HG02852 (cell line): Measurements from ENCODE around the gene ANO10.

Experiments used
- ATAC-seq: cut with Tn5 transposase; IDR thresholded peaks from one replicate; pipeline ENCODE4 v1.9.1; 2021; ENCODE audit warnings: mild to moderate bottlenecking, moderate library complexity; ENCODE audit not compliant: unreplicated experiment

The ANO10 gene

DNA sequence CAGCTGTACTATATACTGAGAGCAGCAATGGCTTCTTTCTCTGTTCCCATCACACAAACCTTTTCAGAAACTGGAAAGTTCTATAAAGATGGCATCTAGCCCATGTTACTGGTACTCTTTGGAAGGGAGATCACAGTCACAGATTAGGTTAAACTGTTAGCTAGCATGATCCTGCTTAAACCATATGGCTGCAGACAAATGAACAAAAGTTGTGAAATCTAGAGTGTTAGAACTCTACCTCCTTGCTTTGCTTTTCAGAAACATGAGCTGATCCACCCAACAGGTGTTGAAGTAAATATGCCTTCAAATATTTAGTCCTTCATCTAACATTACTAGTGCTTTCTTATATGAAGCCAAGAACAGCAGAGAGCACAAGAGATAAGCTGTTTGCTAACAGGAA, 232.9 kb downstream of the ANO10 start:
- no peak for ATAC-seq

DNA sequence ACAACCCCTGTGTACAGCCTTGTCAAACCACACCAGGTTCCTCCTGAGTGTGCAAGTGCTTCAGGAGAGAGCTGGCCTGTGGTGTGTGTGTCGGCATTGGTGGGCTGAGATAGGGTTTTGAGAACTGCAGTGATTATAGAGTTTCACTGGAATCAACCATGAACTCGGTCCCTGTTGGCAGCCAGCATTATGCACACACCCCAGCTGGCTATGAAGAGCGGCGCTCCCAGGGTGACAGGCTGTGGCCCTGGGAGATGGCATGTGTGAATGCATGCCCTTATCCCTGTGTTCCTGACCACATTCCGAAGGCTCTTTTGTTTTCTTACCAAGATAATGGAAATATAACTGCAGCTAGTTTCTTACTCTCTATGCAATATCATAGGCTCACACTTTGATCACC, 233.6 kb downstream of the ANO10 start:
- no peak for ATAC-seq

DNA sequence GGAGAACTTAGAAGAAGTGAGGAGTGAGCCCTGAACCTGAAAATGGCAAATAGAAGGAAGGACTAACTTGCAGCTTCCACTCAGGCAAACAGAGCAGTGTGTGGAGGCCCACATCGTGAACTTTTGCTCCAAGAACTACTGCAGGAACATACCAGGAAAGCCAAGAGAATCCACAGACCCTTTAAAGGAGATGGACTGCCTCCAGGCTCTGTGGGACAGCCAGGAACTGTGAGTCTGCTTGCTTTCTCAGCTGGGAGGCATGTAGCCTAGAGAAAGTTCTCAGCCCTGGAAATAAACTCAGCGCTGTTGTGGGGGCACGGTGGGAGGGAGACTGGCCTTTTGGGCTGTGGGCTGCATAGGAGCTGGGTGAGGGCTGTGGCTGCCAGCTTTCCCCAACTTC, 242.5 kb downstream of the ANO10 start:
- ATAC-seq = no peak

DNA sequence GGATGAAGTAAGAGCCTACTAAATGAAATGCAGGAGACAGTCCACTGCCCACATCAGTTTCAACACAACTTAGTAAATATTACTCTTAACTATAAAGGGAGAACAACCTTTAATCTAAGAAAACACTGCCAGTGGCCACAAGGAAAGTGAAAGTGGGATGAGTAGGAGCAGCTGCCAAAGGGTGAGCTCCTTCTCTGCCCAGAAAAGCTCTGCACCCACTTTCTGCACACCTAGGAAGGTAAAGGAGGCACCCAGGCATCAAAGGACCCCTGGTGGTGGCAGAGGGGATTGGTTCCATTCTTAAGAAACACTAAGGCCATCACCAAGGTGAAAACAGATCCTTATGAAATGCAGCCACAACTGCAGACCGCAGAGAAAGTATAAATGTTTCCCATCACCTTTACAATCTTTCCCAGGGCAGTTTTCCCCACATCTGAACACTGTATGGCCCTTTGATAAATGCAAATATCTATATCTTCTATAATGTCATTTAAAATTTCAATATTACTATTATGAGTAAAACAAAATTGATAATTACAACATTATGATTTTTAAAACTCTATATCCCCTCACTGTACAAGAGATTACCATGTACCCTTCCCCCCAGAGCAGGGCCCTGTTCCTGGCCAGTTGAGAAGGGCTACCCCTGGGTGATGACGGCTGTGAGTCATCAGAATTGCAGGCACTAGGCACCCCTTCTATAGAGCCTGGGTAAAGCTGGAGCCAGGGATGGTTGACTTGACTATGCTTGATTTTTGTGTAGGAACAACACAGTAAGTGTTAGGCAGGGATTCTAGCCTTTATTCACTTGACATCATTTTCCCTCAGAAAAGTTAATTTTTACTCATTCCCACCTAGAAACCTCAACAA, 243.5 kb downstream of the ANO10 start:
- no peak for ATAC-seq

DNA sequence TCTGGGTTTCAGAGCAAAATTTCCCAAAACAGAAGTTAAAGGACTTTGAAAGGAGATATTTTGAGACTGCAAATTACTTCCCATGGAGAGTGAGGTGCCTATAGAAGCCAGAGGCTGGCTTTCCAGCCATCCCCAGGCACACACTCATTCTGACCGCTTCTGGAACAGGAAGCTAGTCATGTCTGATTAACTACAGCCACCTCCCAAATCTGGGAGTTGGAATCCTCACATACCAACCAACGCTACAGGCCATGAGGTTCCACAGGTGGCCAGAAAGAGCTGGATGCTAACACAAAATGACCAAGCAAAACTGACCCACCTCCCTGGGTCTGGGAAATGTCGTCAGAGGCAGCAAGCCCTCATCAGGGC, 248.3 kb downstream of the ANO10 start:
- ATAC-seq = no peak

DNA sequence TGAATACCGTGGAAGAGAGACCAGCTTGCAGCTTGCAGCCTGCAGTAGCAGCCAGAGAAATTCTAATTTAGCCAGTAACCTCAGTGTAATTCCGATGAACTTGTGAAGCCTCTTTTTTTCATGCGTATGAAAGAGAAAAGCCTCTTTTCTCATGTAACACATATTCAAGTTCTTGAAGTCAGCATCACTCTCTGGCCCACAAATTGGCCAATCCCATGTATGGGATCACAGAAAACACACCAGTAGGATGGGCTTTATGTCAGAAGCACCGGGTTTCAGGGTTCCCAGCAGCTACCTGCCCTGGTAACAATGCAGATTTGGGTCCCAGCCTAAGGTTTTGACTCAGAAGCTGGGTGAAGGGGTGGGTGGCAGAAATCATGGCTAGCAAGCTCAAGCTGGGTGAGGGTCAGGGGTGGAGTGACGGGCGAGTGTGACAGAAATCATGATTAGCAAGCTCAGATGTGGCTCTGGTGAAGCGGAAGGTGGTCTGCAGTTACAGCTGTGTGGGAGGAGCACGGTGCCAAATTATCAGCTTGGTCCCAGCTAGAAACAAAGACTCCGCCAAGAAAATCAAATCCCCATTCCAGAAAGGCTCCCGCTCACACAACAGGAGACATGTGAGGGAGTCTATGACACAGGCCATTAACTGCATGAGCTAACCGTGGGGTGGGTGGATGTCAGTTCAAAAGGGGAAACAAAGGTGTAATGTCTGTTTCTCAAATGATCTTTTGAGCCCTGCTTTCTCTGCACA, 248.8 kb downstream of the ANO10 start:
- ATAC-seq = no peak

DNA sequence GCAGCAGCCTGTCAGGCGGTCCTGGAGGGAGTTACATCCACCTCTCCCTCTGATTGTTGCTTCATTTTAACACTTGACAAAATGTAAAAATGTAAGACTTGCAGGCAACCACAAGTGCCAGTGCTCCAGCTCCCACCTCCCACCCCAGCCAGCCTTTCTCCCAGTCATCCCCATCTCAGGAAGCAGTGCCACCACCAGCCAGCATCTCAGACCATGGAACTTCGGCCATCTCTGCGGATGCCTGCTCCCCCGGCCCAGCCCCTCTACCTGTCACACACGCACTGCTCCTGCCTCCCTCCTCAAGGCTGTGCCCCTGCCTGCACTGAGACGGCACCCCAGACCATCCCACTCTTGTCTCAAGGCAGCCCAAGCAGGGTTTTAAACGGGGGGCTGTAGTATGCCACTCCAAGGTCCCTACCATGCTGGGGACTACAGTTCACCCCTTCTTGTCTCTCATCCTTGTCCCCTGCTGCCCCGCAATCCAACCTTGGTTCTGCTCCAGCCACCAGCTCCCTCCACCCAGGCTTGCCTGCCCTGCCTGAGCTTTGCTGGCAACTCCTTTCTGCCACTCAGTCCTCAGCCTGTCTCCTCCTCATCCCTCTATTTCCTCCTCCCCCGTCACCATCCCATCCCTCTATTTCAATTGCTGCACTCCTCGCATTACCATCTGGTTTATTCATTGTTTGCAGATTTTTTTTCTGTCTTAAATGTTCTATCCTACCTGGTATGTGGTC, 249.6 kb downstream of the ANO10 start:
- ATAC-seq = no peak

DNA sequence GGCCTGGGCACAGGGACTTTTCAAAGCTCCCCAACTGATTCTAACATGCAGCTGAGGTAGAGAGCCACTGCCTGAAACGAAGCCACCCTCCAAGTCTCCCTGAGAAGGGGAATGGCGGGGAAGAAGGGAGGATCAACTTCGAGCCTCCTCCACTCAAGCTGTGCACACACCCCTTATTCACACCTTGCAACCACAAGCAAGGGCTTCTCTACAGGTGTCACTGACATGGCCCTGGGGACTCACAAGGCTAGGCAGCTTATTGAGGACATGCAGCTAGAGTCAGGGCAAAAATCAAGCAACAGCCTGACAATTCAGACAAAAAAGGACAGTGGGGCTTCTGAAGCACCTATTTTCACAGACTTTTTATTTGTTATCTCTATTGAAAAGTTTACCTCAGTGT, 250.3 kb downstream of the ANO10 start:
- no peak for ATAC-seq

DNA sequence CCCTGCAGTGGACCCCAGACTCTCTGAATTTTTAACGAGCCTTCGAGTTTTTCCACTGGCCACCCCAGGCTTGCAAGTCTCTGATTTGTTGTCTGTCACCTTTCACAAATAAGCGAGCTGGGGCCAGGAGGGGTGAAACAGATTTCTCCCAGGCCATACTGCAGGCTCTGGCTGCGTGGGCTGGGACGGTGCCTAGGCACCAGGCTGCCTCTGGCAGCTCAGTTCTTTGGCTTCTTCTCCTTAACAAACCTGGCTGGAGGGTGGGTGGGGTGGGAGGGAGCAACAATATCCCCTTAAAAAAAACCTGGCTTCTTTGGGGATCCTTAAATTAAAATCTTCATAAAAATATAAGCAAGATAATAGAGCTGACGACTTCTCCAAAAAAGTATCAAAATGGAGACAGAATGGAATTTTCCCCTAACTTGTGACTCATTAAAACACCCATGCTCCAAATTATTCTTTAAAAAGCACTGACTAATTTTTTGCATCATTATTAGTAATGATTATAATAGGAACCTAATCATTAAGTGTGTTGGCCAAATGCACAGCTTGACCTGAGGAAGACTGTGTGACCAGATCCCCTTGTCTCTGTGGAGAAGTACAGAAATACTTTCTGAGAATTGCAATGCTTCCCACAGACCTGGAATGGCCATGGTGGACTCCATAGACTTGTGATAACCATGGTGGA, 251.4 kb downstream of the ANO10 start:
- no peak for ATAC-seq

DNA sequence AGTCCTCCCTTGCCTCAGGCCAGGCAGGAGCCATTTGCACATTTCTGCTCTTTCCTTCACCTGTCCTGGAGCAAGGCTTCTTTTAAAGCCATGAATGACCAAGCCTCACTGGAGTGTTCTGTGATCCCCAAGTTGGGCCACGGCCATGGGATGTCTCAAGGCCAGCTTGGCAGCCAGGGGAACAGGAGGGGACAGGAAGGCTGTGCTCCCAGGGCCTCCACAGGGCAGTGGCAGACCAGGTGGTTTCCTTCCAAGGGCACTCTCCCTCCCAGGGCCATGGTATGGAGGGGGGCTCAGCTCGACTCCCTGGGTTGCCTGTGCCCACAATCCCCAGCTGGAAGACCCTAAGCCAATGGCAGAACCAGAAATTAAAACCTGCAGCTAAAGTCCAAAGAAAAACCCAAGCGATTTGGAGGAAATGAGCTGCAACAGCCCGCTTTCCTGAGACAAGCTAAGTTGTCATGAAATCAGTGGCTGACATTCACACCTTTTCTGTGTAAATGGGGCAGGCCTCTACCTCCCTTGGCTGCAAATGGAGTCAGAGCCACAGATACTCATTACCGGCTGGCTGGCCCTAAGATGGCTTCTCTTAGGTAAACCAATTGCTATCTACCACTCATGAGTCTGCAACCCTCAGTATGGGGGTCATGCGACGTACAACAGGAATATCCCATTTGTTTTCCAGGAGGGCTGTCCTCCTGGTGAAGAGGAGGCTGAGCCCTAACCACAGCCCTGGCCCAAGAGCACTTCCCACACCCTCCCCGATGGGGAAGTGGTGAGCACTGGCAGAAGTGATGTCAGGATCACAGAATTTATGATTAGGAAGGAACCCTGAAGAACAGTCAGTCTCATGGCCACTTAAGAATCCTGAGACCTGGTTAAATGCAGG, 252.2 kb downstream of the ANO10 start:
- ATAC-seq = no peak

DNA sequence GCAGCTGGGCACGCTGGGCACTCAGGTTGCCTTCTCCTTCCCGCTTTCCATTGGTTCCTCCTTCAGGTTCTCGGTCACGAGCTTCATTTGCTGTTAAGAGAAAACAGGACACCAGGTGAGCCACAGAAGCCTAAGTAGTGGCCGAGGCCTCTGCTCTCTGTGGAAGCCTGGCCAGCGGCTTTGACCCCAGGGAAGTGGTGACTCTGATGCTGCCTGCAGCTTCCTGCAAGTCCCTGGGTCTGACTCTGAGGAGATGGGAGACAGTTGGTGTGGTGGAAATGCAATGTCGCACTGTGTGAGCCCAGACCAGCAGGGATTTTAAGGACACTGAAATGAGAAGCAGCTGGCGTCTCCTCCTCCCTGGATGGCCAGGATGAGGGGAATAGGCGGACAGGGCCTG, 254.9 kb downstream of the ANO10 start:
- ATAC-seq = no peak

DNA sequence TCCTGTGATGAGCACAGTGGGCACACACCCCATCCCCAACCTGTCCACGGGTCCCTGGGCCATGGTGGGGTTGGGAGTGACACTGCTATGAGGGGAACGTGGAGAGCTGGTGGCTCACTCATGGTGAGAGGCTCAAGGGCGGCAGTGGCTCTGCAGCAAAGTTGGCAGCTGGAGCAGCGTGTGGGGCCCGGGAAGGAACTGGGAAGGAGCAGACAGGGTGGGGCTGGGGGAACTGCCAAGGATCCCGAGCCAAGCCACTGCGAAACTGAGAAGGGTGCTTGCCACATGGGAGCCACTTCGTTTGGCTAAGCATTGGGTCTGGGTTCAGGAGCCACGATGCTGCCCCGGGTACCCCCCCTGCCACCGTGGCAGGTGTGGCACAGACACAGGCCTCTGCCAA, 255.3 kb downstream of the ANO10 start:
- no peak for ATAC-seq

DNA sequence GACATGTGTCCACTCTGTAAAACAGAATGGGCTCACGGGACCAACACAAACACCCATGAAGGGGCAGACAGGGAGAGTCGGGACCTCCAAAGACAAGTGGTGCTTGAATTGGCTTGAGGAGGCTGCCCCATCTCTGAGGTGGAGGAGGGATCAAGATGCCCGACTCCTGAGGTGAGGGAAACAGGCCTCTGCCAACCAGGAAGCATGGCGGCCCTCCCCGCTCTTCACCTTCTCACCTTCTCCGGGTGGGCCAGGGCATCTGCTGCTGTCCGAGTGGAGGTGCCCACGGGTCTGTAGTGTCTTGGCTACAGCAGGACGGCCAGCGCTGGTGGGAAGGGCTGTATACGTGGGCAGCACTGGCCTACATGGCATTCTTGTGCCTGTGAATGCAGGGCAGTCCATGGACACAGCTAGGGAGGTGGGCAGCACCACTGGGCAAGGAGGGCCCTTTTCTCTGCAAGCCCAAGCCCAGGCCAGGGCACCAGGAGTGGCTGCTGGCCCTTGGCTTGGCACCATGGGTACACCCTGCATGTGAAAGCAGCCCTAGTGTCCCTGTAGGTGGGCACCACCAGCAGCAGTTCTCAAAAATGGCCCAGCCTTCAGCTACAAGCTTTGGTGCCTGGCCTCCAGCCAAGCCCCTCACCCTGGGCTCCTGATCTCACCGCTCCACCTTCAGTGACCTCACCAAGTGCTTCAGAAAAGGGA, 256.1 kb downstream of the ANO10 start:
- ATAC-seq = no peak

DNA sequence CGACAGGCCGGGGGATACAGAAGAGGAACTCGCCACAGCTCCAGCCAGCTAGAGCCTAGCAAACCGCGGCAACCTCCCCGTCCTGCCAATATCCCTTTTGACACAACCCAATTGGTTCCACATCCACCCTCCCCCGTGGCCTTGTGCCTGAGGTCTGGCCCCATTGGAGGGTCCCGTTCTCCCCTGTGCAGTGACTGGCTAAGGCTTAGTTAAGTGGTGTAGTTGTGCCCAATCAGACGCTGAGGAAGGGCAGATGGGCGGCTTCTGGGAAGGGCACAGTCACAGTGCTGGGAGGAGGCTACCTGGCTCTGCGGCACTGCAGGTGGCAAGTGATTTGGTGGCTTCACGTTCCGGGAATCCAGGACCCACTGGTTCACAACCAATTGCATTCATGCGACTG, 256.9 kb downstream of the ANO10 start:
- ATAC-seq = no peak

DNA sequence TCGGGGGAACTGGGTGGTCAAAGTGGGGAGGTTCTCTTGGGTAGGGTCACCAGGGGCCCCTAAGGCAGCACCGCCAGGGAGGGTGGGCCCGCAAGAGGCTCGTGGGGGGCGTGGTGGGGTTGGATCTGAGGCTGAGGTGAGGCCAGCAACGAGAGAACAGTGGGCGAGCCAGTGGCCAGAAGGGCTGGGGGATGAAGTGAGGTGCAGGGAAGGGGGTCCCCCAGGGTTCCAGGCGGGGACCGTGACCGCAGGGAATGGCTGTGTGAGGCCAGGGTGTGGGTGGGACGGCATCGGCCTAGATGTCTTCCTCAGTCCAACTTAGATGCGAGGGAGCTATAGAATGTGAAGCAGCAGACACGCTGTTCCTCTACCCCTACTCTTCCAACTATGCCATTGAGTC, 257.3 kb downstream of the ANO10 start:
- no peak for ATAC-seq

DNA sequence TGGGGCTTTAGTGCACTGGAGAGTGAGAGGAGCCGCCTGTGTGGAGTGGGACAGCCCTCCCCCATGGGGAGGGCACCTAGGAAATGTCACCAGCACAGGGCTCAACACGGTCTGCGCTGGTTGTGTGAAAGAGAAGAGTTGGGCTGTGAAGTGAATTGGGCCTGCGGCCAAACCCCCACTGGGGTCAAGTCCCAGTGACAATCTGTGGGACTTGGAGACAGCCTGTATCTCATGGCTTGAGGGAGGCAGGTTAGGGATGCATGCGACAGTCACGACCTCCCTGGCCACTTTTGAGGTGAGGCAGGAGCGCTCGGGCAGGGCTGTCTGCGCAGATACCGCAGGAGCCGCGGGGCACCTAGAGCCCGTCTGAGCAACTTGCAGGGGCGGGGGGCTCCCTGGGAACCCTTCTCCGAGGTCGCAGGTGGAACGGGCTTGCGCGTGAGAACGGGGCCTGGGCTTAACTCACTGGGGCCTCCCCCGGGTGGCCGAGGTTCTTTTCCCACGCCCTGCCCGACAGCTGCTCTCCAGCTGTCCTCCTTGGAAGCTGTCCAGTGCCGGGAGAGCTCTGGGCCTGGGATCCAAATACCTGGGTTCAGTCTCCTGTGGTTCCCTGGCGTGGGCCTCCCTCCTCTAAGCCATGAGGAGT, 258.1 kb downstream of the ANO10 start:
- ATAC-seq = no peak

DNA sequence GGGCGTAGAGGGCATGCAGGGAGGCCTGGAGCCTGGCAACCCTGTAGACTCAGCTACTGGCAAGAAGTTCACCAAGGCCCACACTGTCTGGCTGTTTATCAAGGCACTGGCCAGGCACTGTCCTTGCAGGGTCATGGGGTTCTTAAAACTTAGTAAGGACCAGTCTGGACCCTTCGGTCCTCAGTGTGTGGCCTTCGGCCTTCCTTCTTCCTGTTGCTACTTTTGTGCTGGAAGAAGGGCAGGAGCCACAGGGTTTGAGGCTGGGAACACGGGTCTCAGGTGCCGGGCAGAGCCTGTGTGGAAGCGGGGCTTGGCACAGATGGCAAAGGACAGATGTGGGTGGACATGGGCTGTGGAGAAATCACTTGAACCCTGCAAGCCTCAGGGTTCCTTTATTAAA, 258.9 kb downstream of the ANO10 start:
- no peak for ATAC-seq

DNA sequence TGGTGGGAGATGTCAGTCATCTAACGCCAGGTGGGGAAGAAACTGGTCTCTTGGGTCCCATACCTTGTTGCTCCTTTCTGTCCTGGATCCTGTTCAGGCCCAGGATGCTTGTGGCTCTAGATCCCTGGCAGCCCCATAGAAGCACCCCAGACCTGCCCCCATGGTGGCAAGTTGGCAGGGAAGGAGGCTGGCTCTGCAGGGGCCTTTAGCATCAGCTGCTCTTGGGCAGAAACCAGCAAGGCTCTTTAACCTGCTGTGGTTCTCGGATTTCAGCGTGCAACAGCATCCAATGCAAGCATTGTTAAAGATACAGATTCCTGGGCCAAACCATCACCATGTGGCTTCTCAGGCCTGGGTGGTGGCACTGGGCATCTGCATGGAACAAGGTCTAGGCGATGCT, 259.6 kb downstream of the ANO10 start:
- ATAC-seq = no peak

DNA sequence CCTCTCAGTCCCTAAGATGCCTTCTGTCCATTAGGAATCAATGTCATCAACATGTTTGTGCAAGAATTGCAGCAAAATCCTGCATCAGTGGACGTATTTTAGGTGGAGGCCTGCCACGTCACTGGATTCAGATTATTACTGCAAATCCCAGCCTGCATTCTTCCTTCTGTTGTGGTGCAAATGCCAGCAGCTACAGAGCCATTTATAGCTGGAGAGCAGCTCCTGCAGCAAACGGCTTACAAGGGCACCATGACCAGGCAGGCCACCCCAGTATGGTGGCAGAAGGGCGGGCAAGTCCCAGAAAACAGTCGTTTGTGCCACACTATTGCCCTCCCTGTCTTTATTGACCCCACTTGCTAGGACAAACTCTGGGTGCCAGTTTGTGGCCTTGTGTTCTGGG, 260.7 kb downstream of the ANO10 start:
- ATAC-seq = no peak
